SK-N-SH (cell line): ENCODE data around the gene GAS7. TPM values are rescaled to one million over a fixed set of nuclear protein-coding genes. Genes with fewer than 3 reads are reported as not detected.

Experiments
- CTCF ChIA-PET: fragments of 300-600, 350-600 bp; formaldehyde crosslinking; extraction: SDS; loops from one replicate; lab custom pipeline; 2021; lab: Yijun Ruan, JAX
- POLR2A ChIA-PET: fragments of 350-600 bp; sonication (Branson Sonifier 250); formaldehyde crosslinking; extraction: SDS; loops from one replicate; lab custom pipeline; 2020; ENCODE audit warnings: antibody characterized with exemption, inconsistent platforms; lab: Yijun Ruan, JAX
- DNase-seq: peaks from one replicate; pipeline ENCODE4 v3.0.0; 2012
- H2AFZ ChIP-seq: fragments of 200-600 bp; sonication (generic); 2 replicates; pipeline ENCODE4 v1.8.1; 2016; ENCODE audit warnings: antibody characterized with exemption, mild to moderate bottlenecking, low read depth
- H3F3A ChIP-seq: fragments of 200-600 bp; sonication (generic); replicated peaks from 2 replicates; pipeline ENCODE3; 2016; ENCODE audit warnings: antibody characterized with exemption, mild to moderate bottlenecking; ENCODE audit not compliant: insufficient read depth
- H3K27ac ChIP-seq, 2 experiments: fragments of 200-500 bp in 1 of 2; fragments of 200-600 bp in 1 of 2; sonication (Bioruptor generic) in 1 of 2; sonication (generic), shearing (Covaris generic) in 1 of 2; 2 replicates each; pipeline versions ENCODE4 v1.5.1 to v1.6.1; 2014 to 2016; ENCODE audit warnings: low read depth in 2 of 2, inconsistent platforms in 1 of 2, low read length in 1 of 2, mild to moderate bottlenecking in 1 of 2, mixed read lengths in 1 of 2
- H3K27me3 ChIP-seq: fragments of 200-600 bp; sonication (generic), shearing (Covaris generic); 2 replicates; pipeline ENCODE4 v1.6.1; 2016; ENCODE audit warnings: mixed run types; ENCODE audit not compliant: insufficient read depth
- H3K36me3 ChIP-seq, 2 experiments: fragments of 200-500 bp in 1 of 2; fragments of 200-600 bp in 1 of 2; sonication (Bioruptor generic) in 1 of 2; sonication (generic) in 1 of 2; replicated peaks in 1 of 2; 2 replicates each; pipeline versions ENCODE3 to v1.5.1; 2014 to 2016; ENCODE audit warnings: low read length in 1 of 2, mild to moderate bottlenecking in 1 of 2; ENCODE audit not compliant: insufficient read depth in 2 of 2, control insufficient read depth in 1 of 2
- H3K4me1 ChIP-seq, 2 experiments: fragments of 200-500 bp in 1 of 2; fragments of 200-600 bp in 1 of 2; sonication (Bioruptor generic) in 1 of 2; sonication (generic), shearing (Covaris generic) in 1 of 2; 2 replicates each; pipeline versions ENCODE4 v1.5.1 to v1.6.1; 2014 to 2016; ENCODE audit warnings: low read depth in 1 of 2, low read length in 1 of 2, mixed run types in 1 of 2; ENCODE audit not compliant: insufficient read depth in 2 of 2, control insufficient read depth in 1 of 2
- H3K4me2 ChIP-seq: fragments of 200-600 bp; sonication (generic), shearing (Covaris generic); 2 replicates; pipeline ENCODE4 v1.6.1; 2017; ENCODE audit warnings: mixed run types
- H3K4me3 ChIP-seq, 2 experiments: fragments of 200-500 bp in 1 of 2; fragments of 200-600 bp in 1 of 2; sonication (Bioruptor generic) in 1 of 2; sonication (generic), shearing (Covaris generic) in 1 of 2; 2 replicates each; pipeline versions ENCODE4 v1.5.1 to v1.8.1; 2014 to 2016; ENCODE audit warnings: low read depth in 2 of 2, inconsistent platforms in 1 of 2, low read length in 1 of 2, mild to moderate bottlenecking in 1 of 2, mixed read lengths in 1 of 2, moderate library complexity in 1 of 2
- H3K79me2 ChIP-seq: fragments of 200-600 bp; sonication (generic); 2 replicates; pipeline ENCODE4 v1.8.1; 2017; ENCODE audit warnings: mild to moderate bottlenecking; ENCODE audit not compliant: insufficient read depth
- H3K9ac ChIP-seq: fragments of 200-600 bp; sonication (generic); 2 replicates; pipeline ENCODE4 v1.6.1; 2017; ENCODE audit warnings: mixed run types
- H3K9me2 ChIP-seq: fragments of 200-600 bp; sonication (generic); 2 replicates; pipeline ENCODE4 v1.6.1; 2017; ENCODE audit warnings: mixed run types
- H3K9me3 ChIP-seq: fragments of 200-600 bp; sonication (generic); 2 replicates; pipeline ENCODE4 v1.6.1; 2017; ENCODE audit warnings: mixed run types, mild to moderate bottlenecking, moderate library complexity
- H4K20me1 ChIP-seq: fragments of 200-600 bp; sonication (generic); 2 replicates; pipeline ENCODE4 v1.6.1; 2017; ENCODE audit warnings: mild to moderate bottlenecking, mixed run types; ENCODE audit not compliant: insufficient read depth
- EZH2phosphoT487 ChIP-seq: fragments of 200-600 bp; sonication (generic); IDR thresholded peaks from 2 replicates; pipeline ENCODE4 v1.6.1; 2017; ENCODE audit warnings: low read depth, mixed run types, mild to moderate bottlenecking, antibody characterized with exemption, moderate library complexity, borderline replicate concordance
- FOSL2 ChIP-seq: IDR thresholded peaks from 2 replicates; pipeline ENCODE4 v1.4.0; 2012; ENCODE audit warnings: low read depth, mild to moderate bottlenecking, moderate library complexity, borderline replicate concordance
- JUND ChIP-seq: IDR thresholded peaks from 2 replicates; pipeline ENCODE4 v1.4.0; 2012
- MXI1 ChIP-seq: IDR thresholded peaks from 2 replicates; pipeline ENCODE4 v1.6.1; 2012; ENCODE audit warnings: mild to moderate bottlenecking, low read depth, low read length, improper control_type of control experiment
- NFIC ChIP-seq: IDR thresholded peaks from 2 replicates; pipeline ENCODE4 v1.4.0; 2012; ENCODE audit warnings: borderline replicate concordance
- POLR2AphosphoS5 ChIP-seq: IDR thresholded peaks from 2 replicates; pipeline ENCODE4 v1.6.1; 2012; ENCODE audit warnings: low read depth, low read length
- RAD21 ChIP-seq: IDR thresholded peaks from 2 replicates; pipeline ENCODE4 v1.6.1; 2012; ENCODE audit warnings: mild to moderate bottlenecking, low read length
- RCOR1 ChIP-seq: fragments of 150-350 bp; IDR thresholded peaks from 2 replicates; pipeline ENCODE4 v1.6.1; 2017; ENCODE audit warnings: antibody characterized with exemption, low read length
- RFX5 ChIP-seq: IDR thresholded peaks from 2 replicates; pipeline ENCODE4 v1.6.1; 2012; ENCODE audit warnings: mild to moderate bottlenecking, improper control_type of control experiment, low read length
- TCF12 ChIP-seq: IDR thresholded peaks from 2 replicates; pipeline ENCODE4 v1.4.0; 2012
- TEAD4 ChIP-seq: IDR thresholded peaks from 2 replicates; pipeline ENCODE4 v1.4.0; 2012; ENCODE audit warnings: mild to moderate bottlenecking, borderline replicate concordance; ENCODE audit not compliant: insufficient read depth
- USF1 ChIP-seq: IDR thresholded peaks from 2 replicates; pipeline ENCODE4 v1.4.0; 2012; ENCODE audit warnings: low read depth, borderline replicate concordance
- WGBS: methylation state at CpG from one replicate; pipeline ENCODE4 v1.1.6; 2017; ENCODE audit warnings: low lambda C conversion rate; 5-methylcytosine and 5-hydroxymethylcytosine counted together
- polyA plus RNA-seq, 3 experiments: library from polyadenylated mRNA; depleted of rRNA; stranded (reverse); fragments of >200 nt; gene quantifications; 2 replicates each; pipeline ENCODE4 v1.2.3, GENCODE V29; 2012
- TF ChIP-seq, protein P1 (sequence below): fragments of 150-350 bp; IDR thresholded peaks from 2 replicates; pipeline ENCODE4 v1.6.1; 2016; ENCODE audit warnings: mild to moderate bottlenecking, low read depth, low read length
- TF ChIP-seq, protein P2 (sequence below): fragments of 200-600 bp; sonication (generic); IDR thresholded peaks from 2 replicates; pipeline ENCODE4 v1.6.1; 2017; ENCODE audit warnings: antibody characterized with exemption, mild to moderate bottlenecking, moderate library complexity

The GAS7 gene
- polyA plus RNA-seq, 1 of the 3 experiments (the other 2 are of a cell fraction), result 0.12 TPM

DNA sequence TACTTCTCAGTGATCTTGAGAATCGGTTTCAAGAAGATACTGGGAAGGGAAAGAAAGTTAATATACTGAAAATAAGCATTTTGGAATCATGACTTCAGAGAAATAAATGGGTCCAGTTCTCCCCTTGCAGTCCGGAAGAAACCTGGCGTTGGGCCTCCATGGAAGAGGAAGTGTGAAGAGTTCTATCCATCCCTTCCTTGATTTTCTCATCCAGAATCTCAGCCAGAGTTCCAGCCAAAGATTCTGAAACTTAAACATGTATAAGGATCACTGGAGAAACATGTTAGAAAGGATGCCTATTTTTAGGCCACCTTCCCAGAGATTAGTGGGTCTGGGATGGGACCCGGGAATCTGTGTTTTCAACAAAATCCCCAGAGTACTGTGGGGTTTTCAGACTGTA is 8.7 kb upstream of the GAS7 start:
- no peak overlapping the region for H3K9ac ChIP-seq
- no peaks in the 10 kb centered on the region for H4K20me1 ChIP-seq
- POLR2A ChIA-PET, result no interaction called here
- H3K9me3 ChIP-seq, result no peaks in the 10 kb centered on the region
- 21% methylated on average over 4 of the region's 4 CpGs for WGBS
- H3K79me2 ChIP-seq, result no peaks in the 10 kb centered on the region
- H3K27me3 ChIP-seq, result peaks cover 18% of the 10 kb centered on the region; the same call in 1 of the 2 replicates
- no peak overlapping the region for H3K4me3 ChIP-seq
- no peak overlapping the region for H2AFZ ChIP-seq
- no peak for DNase-seq
- H3F3A ChIP-seq, result no peaks in the 10 kb centered on the region
- H3K9me2 ChIP-seq, result no peaks in the 10 kb centered on the region
- no peaks in the 10 kb centered on the region for H3K4me1 ChIP-seq
- TF ChIP-seq, protein P1, sequence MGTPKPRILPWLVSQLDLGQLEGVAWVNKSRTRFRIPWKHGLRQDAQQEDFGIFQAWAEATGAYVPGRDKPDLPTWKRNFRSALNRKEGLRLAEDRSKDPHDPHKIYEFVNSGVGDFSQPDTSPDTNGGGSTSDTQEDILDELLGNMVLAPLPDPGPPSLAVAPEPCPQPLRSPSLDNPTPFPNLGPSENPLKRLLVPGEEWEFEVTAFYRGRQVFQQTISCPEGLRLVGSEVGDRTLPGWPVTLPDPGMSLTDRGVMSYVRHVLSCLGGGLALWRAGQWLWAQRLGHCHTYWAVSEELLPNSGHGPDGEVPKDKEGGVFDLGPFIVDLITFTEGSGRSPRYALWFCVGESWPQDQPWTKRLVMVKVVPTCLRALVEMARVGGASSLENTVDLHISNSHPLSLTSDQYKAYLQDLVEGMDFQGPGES, result no peak
- TF ChIP-seq EZH2phosphoT487 (no peak), USF1 (no peak), FOSL2 (no peak), NFIC (no peak), RCOR1 (no peak), RAD21 (no peak)
- TF ChIP-seq, protein P2, sequence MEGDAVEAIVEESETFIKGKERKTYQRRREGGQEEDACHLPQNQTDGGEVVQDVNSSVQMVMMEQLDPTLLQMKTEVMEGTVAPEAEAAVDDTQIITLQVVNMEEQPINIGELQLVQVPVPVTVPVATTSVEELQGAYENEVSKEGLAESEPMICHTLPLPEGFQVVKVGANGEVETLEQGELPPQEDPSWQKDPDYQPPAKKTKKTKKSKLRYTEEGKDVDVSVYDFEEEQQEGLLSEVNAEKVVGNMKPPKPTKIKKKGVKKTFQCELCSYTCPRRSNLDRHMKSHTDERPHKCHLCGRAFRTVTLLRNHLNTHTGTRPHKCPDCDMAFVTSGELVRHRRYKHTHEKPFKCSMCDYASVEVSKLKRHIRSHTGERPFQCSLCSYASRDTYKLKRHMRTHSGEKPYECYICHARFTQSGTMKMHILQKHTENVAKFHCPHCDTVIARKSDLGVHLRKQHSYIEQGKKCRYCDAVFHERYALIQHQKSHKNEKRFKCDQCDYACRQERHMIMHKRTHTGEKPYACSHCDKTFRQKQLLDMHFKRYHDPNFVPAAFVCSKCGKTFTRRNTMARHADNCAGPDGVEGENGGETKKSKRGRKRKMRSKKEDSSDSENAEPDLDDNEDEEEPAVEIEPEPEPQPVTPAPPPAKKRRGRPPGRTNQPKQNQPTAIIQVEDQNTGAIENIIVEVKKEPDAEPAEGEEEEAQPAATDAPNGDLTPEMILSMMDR, result no peak
- TF ChIP-seq, all 33 proteins: peak for 0
- no peaks in the 10 kb centered on the region for H3K36me3 ChIP-seq
- no peak overlapping the region for H3K4me2 ChIP-seq
- H3K27ac ChIP-seq, result no peak overlapping the region
- CTCF ChIA-PET, result no interaction called here

GRCh38 chr17:10205549-10206185 is 7.3 kb upstream of the GAS7 start:
- WGBS, result 38% methylated on average over 2 of the region's 2 CpGs
- TF ChIP-seq RCOR1 (no peak), JUND (no peak), TCF12 (no peak), USF1 (no peak), MXI1 (no peak), NFIC (no peak), RFX5 (no peak), TEAD4 (no peak), EZH2phosphoT487 (no peak), POLR2AphosphoS5 (no peak)
- TF ChIP-seq, protein P2, result no peak

More at GRCh38 chr17:10205549-10206185, 7.3 kb upstream of the GAS7 start:
- H3K9me3 ChIP-seq, result no peaks in the 10 kb centered on the region
- no peak overlapping the region for H3K27ac ChIP-seq
- ChIA-PET POLR2A (no interaction called here), CTCF (no interaction called here)
- H3K27me3 ChIP-seq, result peaks cover 20% of the 10 kb centered on the region; the same call in 1 of the 2 replicates
- H3K36me3 ChIP-seq, result no peaks in the 10 kb centered on the region
- no peaks in the 10 kb centered on the region for H4K20me1 ChIP-seq
- H3K79me2 ChIP-seq, result no peaks in the 10 kb centered on the region
- no peaks in the 10 kb centered on the region for H3K9me2 ChIP-seq
- no peaks in the 10 kb centered on the region for H3F3A ChIP-seq
- H3K9ac ChIP-seq, result no peak overlapping the region
- no peak overlapping the region for H3K4me3 ChIP-seq
- DNase-seq, result no peak
- H2AFZ ChIP-seq, result no peak overlapping the region
- no peak overlapping the region for H3K4me2 ChIP-seq
- no peaks in the 10 kb centered on the region for H3K4me1 ChIP-seq
